Measurements from ENCODE around the gene RPS3. TPM values are rescaled to one million over a fixed set of nuclear protein-coding genes. Genes with fewer than 3 reads are reported as not detected.

RPS3 gene
- total RNA-seq, 2 experiments from 2014 or later = 4,753 to 4,828 TPM

- no peak overlapping the region for H3K4me3 Mint-ChIP-seq
These were observed 55.7 kb downstream of the RPS3 start for GRCh38 chr11:75454987-75455386.

More at GRCh38 chr11:75454987-75455386, 55.7 kb downstream of the RPS3 start:
- Histone ChIP-seq H3K4me3 (ENCODE audit: low read length) (no peak overlapping the region), H3K27ac (ENCODE audit: low read depth in 1 of 2, low read length in 2 of 2) (no peak overlapping the region), H3K36me3 (ENCODE audit: insufficient read depth, low read length) (peaks cover 14% of the 10 kb centered on the region), H3K9me3 (ENCODE audit: control insufficient read depth in 1 of 2, insufficient read depth in 1 of 2, low read length in 2 of 2) (peaks cover 0 to 7% of the 10 kb centered on the region in 2 experiments), H3K27me3 (ENCODE audit: control insufficient read depth in 1 of 2, insufficient read depth in 2 of 2, low read length in 2 of 2) (no peaks in the 10 kb centered on the region), H3K4me1 (ENCODE audit: insufficient read depth, low read length) (no peaks in the 10 kb centered on the region)
- CTCF ChIA-PET = interaction anchor here (1.4 kb wide), 1 partner anchor 71 kb away, joined by 3 read pairs; the partner anchor contains the start of gene GDPD5
- DNase-seq = no peak
- ATAC-seq (ENCODE audit: poor library complexity) = no peak
- no peaks in the 10 kb centered on the region for H3K27me3 Mint-ChIP-seq
- no peaks in the 10 kb centered on the region for H3K9me3 Mint-ChIP-seq
- POLR2A ChIA-PET = no interaction called here
- H3K4me1 Mint-ChIP-seq (ENCODE audit: low read depth) = no peaks in the 10 kb centered on the region
- H3K36me3 Mint-ChIP-seq (ENCODE audit: low read depth) = peaks cover 17% of the 10 kb centered on the region
- TF ChIP-seq CTCF (IDR thresholded peaks at IDR 0.05) = no peak
- intact Hi-C loops (cut with DNase I, micrococcal nuclease) = no loop called here
- no peak overlapping the region for H3K27ac Mint-ChIP-seq

Other genes starting within 250 kb of the RPS3 start
- not detected for gene SLCO2B1, start 248.4 kb upstream of the RPS3 start, total RNA-seq
- under 1 TPM; 0.78 to 0.80 TPM for gene TPBGL, start 158.7 kb upstream of the RPS3 start, total RNA-seq
- 10 to 100 TPM; 26.7 to 27.8 TPM for gene ARRB1, start 47.9 kb upstream of the RPS3 start, total RNA-seq
- gene KLHL35, start 33.7 kb downstream of the RPS3 start, total RNA-seq = under 1 TPM; 0.33 to 0.81 TPM
- 100 to 1,000 TPM in 1 of 2 experiments, 10 to 100 TPM in 1; 91.6 to 101 TPM for gene GDPD5, start 126.4 kb downstream of the RPS3 start, total RNA-seq
- 1 to 10 TPM; 3.5 to 4.1 TPM for gene SERPINH1, start 162.7 kb downstream of the RPS3 start, total RNA-seq